HG03196 (cell line): ENCODE data around the gene CHD1L.
"Not testable (repeated sequence)": the region's sequence is repeated elsewhere in the genome, so short reads cannot be mapped to it uniquely, and the experiment has no call there.

Source experiments
- ATAC-seq: cut with Tn5 transposase; IDR thresholded peaks from one replicate; pipeline ENCODE4 v1.9.1; 2021; ENCODE audit not compliant: unreplicated experiment

Gene CHD1L

DNA sequence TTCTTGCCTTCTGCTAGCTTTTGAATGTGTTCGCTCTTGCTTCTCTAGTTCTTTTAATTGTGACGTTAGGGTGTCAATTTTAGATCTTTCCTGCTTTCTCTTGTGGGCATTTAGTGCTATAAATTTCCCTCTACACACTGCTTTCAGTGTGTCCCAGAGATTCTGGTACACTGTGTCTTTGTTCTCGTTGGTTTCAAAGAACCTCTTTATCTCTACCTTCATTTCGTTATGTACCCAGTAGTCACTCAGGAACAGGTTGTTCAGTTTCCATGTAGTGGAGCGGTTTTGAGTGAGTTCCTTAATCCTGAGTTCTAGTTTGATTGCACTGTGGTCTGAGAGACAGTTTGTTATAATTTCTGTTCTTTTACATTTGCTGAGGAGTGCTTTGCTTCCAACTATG is 11.5 kb upstream of the CHD1L start:
- not testable (repeated sequence) for ATAC-seq

DNA sequence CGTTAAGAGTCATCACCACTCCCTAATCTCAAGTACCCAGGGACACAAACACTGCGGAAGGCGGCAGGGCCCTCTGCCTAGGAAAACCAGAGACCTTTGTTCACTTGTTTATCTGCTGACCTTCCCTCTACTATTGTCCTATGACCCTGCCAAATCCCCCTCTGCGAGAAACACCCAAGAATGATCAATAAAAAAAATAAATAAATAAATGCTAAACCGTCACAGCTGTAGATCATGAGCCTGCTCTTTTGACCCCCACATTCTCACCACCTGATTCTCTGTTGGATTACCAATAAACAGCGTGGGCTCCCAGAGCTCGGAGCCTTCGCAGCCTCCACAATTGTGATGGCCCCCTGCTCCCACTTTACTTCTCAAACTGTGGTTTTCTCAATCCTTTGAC is 8.6 kb upstream of the CHD1L start:
- ATAC-seq, result not testable (repeated sequence)

DNA sequence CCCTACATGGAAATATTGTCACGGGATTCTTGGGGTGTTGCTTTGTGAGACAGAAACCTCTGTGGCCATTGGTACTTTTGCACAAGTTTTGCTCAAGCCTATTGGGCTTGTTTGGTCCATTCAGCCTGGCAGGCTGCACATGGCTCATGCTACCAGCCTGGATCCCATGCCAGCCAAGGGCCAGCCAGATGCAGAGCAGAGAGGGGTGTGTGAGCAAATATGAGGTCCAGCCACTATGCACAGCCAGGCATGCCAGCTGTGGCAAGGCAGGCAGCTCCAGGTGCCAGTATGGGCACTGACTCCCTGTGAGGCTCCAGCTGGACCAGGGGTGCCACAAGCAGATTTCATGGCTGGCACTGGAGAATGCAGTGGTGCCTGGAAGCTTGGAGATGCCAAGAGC is 6.7 kb upstream of the CHD1L start:
- no peak for ATAC-seq

DNA sequence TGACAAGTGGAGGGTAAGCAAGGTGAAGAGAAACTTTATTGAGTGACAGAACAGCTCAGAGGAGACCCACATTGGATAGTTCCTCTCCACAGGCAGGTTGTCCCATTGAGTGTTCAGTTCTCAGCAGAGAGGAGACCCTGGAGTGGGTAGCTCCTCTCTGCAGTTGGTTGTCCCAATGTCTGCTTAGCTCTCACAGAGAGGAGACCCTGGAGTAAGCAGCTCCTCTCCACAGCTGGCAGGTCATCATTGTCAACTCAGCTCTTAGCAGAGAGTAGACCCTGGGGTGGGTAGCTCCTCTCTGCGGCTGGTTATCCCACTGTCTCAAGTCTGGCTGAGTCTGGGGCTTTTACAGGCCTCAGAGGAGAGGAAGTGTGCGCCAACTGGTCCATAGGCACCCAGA is 6.0 kb upstream of the CHD1L start:
- no peak for ATAC-seq

DNA sequence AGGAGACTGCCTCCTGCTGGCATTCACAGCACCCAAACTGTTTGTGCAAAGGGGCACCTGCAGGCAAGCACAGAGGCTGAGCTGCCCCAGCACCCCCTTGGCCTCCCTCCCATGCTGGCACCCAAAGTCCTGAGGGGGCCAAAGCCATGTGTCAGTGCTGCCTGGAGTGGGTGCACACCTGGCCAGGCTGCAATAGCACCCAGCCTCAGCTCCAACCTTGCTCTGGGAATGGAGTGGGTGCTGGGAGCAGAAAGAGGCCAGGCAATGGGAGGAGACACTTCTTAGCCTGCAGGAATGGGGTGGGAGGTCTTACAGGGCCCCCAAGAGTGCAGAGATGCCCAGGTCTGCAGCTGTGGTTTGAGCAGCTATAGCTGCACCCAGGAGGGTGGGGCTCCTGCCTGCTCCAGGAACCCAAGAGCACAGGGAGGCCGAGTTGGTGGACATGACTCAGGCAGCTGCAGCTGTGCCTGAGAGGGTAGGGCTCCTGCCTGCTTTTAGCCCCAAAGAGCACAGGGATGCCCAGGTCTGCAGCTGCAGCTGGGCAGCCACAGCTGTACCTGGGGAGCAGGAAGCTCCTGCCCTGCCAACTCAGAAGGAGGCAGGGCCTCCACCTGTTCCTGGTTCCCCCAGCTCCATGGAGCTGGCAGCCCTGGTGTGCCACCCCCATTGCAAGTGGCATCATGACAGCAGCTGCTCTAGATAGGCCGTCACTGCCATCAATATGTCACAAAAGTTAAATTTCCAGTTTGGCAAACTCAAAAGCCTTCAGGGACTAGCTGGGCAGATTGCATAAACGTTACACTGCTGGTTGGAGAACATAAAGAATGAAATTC is 5.3 kb upstream of the CHD1L start:
- ATAC-seq, result no peak

DNA sequence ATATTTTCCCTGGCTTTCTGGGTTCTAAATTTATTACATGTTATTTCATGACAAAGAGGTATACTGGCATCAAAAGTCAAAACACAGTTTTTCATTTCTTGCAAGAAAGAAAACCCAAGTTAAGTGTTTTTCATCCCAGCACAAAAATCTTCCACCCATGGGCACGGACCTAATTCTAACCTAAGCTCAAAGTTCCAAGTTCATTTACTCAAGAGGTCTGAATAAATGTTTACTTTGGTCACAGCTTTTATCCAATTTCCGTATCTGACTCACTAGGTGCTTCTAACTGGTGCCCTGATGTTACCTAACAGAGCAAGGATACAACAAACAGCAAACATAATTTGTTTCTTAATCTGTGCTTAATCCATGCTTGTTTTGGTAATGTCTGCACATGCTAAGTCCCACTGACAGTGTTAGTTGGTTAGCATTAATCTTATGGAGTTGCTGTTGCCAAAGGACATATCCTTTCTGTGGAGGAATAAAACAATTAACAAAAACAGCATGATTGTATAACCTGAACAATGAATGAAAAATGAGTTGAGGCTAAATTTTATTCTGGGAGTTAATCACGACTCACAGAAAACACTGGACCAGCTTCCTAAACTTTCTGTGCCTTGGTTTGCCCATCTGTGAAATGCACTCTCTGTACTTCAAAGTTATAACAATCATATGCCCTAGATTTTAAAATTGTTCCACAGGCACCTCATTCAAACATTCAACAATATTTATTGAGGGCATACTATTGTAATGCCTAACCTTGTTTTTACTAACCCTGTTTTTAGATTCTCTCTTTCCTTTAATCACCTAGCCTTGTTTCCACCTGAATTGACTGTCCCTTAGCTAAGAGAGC is 4.2 kb upstream of the CHD1L start:
- ATAC-seq, result no peak

DNA sequence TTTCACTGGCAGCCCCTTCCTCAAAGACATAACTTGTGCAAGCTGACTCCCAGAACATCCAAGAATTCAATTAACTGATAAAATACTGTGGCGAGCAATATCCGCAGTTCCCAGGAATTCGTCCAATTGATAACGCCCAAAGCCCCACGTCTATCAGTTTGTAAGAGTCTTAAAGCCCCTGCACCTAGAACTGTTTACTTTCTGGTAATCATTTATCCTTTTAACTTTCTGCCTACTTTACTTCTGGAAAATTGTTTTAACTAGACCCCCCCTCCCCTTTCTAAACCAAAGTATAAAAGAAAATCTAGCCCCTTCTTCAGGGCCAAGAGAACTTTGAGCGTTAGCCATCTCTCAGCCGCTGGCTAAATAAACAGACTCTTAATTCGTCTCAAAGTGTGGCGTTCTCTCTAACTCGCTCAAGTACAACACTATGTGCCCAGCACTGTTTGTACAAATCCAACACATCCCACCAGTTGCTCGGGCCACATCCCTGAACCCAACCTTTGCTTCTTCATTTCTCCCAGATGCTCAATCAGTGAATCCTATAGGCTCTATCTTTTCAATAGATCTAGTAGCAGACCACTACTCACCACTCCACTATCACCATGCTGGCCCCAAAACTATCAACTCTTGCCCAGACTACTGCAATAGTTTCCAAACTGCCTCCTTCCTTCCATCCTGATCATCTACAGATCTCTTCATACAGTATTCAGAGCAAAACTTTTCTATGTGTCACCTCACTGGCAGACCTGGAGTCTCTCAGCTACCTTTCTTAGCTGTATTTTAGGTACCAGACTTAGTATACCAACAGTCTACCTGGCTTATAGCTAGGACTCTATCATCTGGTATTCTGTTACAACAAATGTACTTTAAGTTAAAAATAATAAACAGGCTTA is 3.3 kb upstream of the CHD1L start:
- no peak for ATAC-seq

DNA sequence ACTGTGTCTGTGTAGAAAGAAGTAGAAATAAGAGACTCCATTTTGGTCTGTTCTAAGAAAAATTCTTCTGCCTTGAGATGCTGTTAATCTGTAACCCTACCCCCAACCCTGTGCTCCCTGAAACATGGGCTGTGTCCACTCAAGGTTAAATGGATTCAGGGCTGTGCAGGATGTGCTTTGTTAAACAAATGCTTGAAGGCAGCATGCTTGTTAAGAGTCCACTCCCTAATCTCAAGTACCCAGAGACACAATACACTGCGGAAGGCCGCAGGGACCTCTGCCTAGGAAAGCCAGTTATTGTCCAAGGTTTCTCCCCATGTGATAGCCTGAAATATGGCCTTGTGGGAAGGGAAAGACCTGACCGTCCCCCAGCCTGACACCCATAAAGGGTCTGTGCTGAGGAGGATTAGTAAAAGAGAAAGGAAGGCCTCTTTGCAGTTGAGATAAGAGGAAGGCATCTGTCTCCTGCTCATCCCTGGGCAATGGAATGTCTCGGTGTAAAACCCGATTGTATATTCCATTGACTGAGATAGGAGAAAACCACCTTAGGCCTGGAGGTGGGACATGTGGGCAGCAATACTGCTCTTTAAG is 2.3 kb upstream of the CHD1L start:
- ATAC-seq, result not testable (repeated sequence)

DNA sequence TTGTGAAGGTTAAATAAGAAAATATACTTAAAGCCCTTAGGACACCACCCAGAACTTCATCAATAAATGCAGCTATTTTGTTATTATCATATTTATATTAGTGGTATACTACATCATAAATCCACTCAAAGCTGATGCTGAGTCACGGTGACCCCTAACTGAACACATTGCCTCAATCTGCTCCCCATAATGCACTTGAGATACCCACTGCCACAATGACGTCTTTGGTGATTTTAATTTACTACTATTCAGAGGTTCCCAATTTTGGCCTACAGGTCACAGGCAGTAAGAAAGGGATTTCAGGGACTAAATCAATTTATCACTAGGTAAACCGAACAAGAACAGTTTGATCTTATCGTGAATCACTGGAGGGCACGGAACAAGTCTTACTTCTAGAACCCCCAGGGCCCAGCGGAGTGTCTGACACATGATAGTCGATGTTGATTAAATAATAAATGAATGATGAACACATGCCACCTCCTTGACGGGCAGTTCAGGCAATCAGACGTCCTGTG is 493 bp upstream of the CHD1L start:
- ATAC-seq, result no peak

DNA sequence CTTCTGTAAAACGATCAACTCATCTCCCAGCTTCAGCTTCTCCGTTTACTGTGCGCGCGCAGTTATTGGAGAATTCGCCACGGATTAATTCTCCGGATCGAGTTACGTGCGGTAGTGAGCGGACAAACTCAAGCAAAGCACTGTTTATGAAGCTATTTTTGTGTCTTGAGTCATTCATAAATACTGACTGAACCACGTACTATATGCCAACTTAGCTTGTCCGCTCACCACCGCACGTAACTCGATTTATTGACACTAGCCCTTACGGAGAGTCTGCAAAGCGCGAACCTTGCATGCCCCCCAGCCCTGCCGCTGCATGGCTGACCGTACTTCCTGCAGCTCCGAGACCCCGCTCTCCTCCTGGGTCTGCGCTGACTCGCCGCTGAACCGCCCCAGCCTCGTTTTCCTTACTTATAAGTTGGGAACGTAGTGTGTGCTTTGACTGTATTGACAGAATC is 773 bp downstream of the CHD1L start:
- peak; percentile 23 for ATAC-seq

DNA sequence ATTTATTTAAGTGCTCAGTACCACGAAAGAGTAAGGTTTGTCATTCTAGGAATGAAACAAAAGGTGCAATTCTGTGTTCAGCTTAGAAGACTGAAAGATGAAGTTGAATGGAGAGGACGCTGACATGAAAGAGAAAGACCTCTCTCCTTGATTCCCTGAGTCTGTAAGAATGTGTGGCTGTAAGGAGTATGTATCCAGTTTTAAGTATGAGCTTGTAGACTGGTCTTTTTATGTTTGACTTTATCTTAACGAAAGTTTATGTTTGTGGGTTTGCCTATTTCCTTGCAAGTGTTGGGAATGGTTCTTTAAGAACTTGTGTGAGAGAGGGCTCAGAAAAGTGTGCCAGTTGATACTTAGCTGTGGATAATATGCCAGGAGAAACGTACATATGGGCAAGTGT is 1.4 kb downstream of the CHD1L start:
- ATAC-seq, result no peak

DNA sequence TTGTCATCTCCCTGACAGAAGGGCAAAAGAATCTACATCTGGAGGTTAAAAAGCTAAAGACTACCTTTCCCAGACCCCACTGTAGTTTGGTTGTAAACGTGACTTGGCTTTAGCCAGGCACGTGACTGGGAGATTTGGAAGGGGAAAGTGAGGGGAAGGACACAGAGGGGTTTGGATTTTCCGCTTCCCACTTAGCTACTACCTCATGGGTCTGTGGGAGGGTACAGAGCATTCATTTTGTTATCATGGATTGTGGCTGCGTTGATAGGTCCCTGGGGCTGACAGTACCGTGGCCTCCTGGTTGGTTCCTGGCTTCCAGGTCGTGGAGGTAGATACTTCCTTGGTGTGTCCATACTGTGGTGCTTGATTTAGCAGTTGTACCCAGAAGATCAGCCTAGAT is 2.6 kb downstream of the CHD1L start:
- ATAC-seq, result no peak

DNA sequence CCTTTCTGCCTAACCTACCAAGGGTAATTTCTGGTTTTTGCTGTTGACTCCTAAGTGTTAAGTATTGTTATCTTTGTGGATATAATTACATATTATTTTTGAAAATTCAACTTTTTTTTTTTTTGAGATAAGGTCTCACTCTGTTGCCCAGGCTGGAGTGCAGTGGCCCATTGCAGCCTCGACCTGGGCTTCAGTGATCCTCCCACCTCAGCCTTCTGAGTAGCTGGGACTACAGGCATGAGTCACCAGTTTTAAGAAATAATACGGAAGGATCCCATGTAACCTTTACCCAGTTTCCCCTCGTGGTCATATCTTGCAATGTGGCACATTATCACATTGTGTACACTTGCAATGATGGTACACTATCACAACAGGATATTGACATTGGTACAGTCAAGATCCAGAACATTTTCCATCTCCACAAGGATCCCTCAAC is 3.1 kb downstream of the CHD1L start:
- ATAC-seq, result no peak

DNA sequence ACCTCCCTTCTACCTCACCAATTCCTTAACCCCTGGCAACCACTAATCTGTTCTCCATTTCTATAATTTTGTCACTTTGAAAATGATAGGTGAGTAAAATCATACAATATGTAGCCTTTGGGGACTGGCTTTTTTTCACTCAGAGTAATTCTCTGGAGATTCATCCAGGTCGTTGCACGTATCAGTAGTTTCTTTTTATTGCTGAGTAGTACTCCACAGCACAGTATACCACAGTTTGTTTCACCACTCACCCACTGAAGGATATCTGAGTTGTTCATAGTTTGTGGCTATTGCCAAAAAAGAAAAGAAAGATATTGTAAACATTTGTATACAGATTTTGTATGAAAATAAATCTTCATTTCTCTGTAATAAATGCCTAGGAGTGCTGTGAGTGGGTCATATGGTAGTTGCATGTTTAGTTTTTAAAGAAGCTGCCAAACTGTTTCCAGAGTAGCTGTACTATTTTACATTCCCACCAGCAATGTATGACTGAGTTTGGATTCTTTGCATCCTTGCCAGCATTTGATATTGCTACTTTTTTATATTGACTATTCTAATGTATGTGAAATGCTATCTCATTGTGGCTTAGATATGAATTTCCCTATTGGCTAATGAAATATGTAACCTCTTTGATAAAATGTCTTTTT is 3.7 kb downstream of the CHD1L start:
- no peak for ATAC-seq

DNA sequence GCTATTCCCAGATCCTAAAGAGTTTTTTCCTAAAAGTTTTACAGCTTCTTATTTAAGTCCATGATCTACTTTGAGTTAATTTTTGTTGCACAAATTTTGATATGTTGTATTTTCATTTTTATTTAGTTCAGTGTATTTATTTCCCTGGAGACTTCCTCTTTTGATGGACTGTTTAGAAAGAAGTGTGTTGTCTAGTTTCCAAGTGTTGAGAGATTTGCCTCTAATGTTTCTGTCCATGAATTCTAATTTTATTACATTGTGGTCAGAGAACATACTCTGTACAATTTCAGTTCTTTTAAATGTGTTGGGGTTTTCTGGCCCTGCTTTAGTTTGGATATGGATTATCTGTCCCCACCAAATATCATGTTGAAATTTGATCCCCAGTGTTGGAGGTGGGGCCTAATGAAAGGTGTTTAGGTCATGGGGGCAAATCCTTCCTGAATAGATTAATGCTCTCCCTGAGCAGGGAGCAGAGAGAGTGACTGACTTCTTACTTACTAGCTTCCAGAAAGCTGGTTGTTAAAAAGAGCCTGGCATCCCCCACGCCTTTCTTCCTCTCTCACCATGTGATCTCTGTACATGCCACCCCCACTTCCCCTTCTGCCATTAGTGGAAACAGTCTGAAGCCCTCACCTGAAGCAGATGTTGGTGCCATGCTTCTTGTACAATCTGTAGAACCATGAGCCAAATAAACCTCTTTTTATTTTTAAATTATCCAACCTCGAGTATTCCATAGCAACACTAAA is 4.6 kb downstream of the CHD1L start:
- no peak for ATAC-seq

DNA sequence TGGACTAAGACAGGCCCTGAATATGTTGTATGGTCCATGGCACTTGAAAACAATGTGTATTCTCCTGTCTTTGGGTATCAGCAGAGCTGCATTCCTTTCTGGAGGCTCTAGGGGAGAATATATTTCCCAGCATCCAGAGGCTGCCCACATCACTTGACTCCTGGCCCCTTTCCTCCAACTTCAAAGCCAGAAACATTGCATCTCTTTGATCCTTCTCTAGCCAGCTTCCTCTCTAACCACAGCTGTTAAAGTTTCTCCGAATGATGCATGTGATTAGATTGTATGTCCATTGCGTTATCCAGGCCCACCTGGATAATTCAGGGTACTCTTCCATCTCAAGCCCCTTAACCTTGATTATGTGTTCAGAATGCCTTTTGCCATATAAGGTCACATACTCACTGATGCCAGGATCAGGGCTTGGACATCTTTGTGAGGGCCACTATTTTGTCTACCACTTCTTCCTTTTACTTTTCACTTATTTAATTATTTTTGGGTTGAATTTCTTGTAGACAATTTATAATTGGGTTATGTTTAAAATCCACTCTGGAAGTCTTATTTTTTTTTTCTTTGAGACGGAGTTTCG is 5.3 kb downstream of the CHD1L start:
- no peak for ATAC-seq

DNA sequence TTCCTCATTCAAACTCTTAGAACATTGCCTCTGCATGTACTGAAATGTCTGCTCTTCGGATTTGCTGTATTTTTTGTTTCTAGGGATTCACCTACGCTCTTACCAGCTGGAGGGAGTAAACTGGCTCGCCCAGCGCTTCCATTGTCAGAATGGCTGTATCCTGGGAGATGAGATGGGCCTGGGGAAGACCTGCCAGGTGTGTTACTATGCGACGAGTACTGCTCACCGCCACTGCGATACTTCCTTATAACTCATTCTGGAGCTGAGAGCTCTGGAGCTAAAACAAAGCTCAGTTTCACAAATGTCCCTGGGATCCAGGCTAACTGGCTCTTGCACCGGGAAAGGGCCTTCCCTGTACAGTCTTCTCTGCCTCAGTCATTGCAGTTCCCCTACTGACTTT is 10.1 kb downstream of the CHD1L start:
- no peak for ATAC-seq

DNA sequence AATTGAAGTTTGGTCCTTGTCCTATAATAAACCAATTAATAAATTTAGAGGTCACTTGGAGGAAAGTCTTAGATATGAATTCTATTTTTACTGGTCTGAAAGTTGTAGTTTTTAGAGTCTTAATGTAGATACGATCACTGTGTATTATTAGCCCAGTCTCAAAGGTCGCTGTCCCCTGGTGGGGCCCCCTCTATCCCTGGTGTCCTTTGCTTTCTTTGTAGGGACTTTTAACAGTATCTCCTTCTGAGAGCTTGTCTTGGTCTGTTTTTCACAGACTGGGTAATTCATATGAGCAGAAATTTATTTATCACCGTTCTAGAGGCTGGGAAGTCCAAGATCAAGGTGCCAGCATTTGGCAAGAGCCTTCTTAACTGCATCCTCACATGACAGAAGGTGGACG is 18.5 kb downstream of the CHD1L start:
- no peak for ATAC-seq
